Measurements from ENCODE around the gene KCNA3.

Gene KCNA3

GRCh38 chr1:110714374-110714995, 39.7 kb upstream of the KCNA3 start:
- H3K4me1 Mint-ChIP-seq: no peaks in the 10 kb centered on the region
- H3K4me3 Mint-ChIP-seq: peak overlapping the region in 1 of 3 experiments; percentile 12
- TF ChIP-seq CTCF (IDR thresholded peaks at IDR 0.05; ENCODE audit: unreplicated experiment in 3 of 3): no peak
- no peaks in the 10 kb centered on the region for H3K9me3 Mint-ChIP-seq
- peaks cover 6% of the 10 kb centered on the region for H3K27me3 Mint-ChIP-seq (ENCODE audit: low read depth)
- no peaks in the 10 kb centered on the region for H3K36me3 Mint-ChIP-seq (ENCODE audit: low read depth)
- H3K27ac Mint-ChIP-seq: peak overlapping the region; percentile 76 to 97 (median 85)

GRCh38 chr1:110713221-110713620, 38.5 kb upstream of the KCNA3 start:
- Mint-ChIP-seq H3K36me3 (ENCODE audit: low read depth) (no peaks in the 10 kb centered on the region), H3K27me3 (ENCODE audit: low read depth) (peaks cover 4% of the 10 kb centered on the region), H3K9me3 (no peaks in the 10 kb centered on the region), H3K4me3 (no peak overlapping the region), H3K4me1 (no peaks in the 10 kb centered on the region), H3K27ac (no peak overlapping the region)
- TF ChIP-seq CTCF (IDR thresholded peaks at IDR 0.05; ENCODE audit: unreplicated experiment in 3 of 3): no peak

- no peak for TF ChIP-seq CTCF (IDR thresholded peaks at IDR 0.05; ENCODE audit: unreplicated experiment in 3 of 3)
- no peaks in the 10 kb centered on the region for H3K4me1 Mint-ChIP-seq
- H3K27ac Mint-ChIP-seq: no peak overlapping the region
- H3K4me3 Mint-ChIP-seq: no peak overlapping the region
- no peaks in the 10 kb centered on the region for H3K36me3 Mint-ChIP-seq (ENCODE audit: low read depth)
- no peaks in the 10 kb centered on the region for H3K9me3 Mint-ChIP-seq
- H3K27me3 Mint-ChIP-seq (ENCODE audit: low read depth): peaks cover 4% of the 10 kb centered on the region
These were observed 35.6 kb upstream of the KCNA3 start for GRCh38 chr1:110710314-110710713.

GRCh38 chr1:110708974-110709440, 34.3 kb upstream of the KCNA3 start:
- H3K36me3 Mint-ChIP-seq (ENCODE audit: low read depth): no peaks in the 10 kb centered on the region
- H3K4me3 Mint-ChIP-seq: no peak overlapping the region
- H3K27me3 Mint-ChIP-seq (ENCODE audit: low read depth): peaks cover 4% of the 10 kb centered on the region
- no peaks in the 10 kb centered on the region for H3K9me3 Mint-ChIP-seq
- no peaks in the 10 kb centered on the region for H3K4me1 Mint-ChIP-seq
- TF ChIP-seq CTCF (IDR thresholded peaks at IDR 0.05; ENCODE audit: unreplicated experiment in 3 of 3): no peak
- no peak overlapping the region for H3K27ac Mint-ChIP-seq

- Mint-ChIP-seq H3K27me3 (ENCODE audit: low read depth) (peaks cover 4% of the 10 kb centered on the region), H3K27ac (peak overlapping the region in 1 of 3 experiments; percentile 63), H3K4me1 (no peaks in the 10 kb centered on the region), H3K4me3 (no peak overlapping the region), H3K36me3 (ENCODE audit: low read depth) (no peaks in the 10 kb centered on the region), H3K9me3 (no peaks in the 10 kb centered on the region)
- TF ChIP-seq CTCF (IDR thresholded peaks at IDR 0.05; ENCODE audit: unreplicated experiment in 3 of 3): no peak
These were observed 32.5 kb upstream of the KCNA3 start for GRCh38 chr1:110707232-110707631.

GRCh38 chr1:110706621-110707020, 31.9 kb upstream of the KCNA3 start:
- peaks cover 4% of the 10 kb centered on the region for H3K27me3 Mint-ChIP-seq (ENCODE audit: low read depth)
- no peaks in the 10 kb centered on the region for H3K36me3 Mint-ChIP-seq (ENCODE audit: low read depth)
- no peak for TF ChIP-seq CTCF (IDR thresholded peaks at IDR 0.05; ENCODE audit: unreplicated experiment in 3 of 3)
- no peak overlapping the region for H3K4me3 Mint-ChIP-seq
- no peaks in the 10 kb centered on the region for H3K9me3 Mint-ChIP-seq
- H3K4me1 Mint-ChIP-seq: no peaks in the 10 kb centered on the region
- H3K27ac Mint-ChIP-seq: peak overlapping the region; percentile 43 to 63 (median 62)
